PC-3 (cell line): ENCODE data around the gene PPP1R1B.

Experiments
- CTCF ChIP-seq: fragments of 300-600 bp; sonication (generic); conservative IDR thresholded peaks from 2 replicates; pipeline ENCODE4 v1.5.1; 2017; ENCODE audit warnings: antibody characterized with exemption, low read depth, mild to moderate bottlenecking, low read length
- EZH2 ChIP-seq: fragments of 300-600 bp; sonication (generic); IDR thresholded peaks from one replicate; pipeline ENCODE4 v1.6.1; 2017; ENCODE audit warnings: antibody characterized with exemption, mild to moderate bottlenecking, low read length; ENCODE audit not compliant: unreplicated experiment
- EZH2phosphoT487 ChIP-seq: fragments of 300-600 bp; sonication (generic); IDR thresholded peaks from 2 replicates; pipeline ENCODE4 v1.6.1; 2018; ENCODE audit warnings: mild to moderate bottlenecking, antibody characterized with exemption, low read length, borderline replicate concordance

DNA sequence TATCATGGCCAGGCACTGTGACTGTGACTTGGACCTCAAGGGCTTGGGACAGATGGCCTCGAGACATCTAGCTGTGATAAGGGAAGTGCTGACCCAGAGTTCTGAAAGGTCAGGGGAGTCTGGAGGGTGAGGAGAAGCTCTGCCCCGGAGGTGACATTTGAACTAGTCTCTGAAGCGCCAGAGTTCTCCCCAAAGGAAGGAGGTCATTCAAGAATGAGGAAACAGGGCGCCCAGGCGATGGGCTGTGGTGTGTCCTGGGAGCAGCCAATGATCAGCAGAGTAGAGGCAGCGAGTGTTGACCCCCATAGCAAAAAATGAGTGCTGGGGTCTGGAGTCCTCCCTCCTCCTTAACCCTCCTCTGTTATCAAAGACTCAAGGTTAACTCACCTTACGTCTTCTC, 15.1 kb downstream of the PPP1R1B start:
- no peak for TF ChIP-seq CTCF
- no peak for TF ChIP-seq EZH2phosphoT487
- TF ChIP-seq EZH2: no peak
